GM19397 (cell line): ENCODE data around the gene FIBP.

Experiments used
- ATAC-seq: cut with Tn5 transposase; IDR thresholded peaks from one replicate; pipeline ENCODE4 v1.9.1; 2021; ENCODE audit warnings: mild to moderate bottlenecking, moderate library complexity; ENCODE audit not compliant: unreplicated experiment

The FIBP gene

GRCh38 chr11:65860278-65861164, 27.8 kb downstream of the FIBP start, which contains the start of gene MUS81:
Gene MUS81, plus strand, starts transcription at chr11:65860433. Its CDS starts 321 bp downstream, at chr11:65860754.
- no peak for ATAC-seq

DNA sequence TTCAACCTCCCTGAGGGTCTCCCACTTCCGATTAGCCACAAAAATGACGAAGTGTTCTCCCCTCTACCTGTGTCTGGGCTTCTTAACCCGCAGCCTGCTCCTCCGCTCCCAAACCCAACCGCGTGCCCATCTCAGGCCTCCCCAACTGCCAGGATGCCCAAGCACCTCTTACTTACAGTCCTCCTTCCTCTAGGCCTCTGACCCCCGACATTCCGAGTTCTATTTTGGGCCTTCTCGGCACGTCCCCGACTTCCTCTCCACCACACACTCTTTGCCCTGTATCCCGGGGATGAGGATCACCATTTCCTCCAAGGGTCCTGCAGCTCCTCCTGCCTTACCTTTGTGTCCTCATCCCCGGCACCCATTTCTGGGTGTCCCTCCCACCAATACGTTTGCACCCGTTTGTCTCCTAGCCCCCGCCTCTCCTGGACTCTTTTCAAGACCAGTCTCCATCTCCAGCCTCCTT, 28.4 kb downstream of the FIBP start:
- no peak for ATAC-seq

- peak; percentile 46 for ATAC-seq
Measured at GRCh38 chr11:65859095-65859811, 29.0 kb downstream of the FIBP start.

GRCh38 chr11:65858681-65859087, 29.6 kb downstream of the FIBP start:
- no peak for ATAC-seq

- ATAC-seq = peak; percentile 42
Measured at GRCh38 chr11:65857853-65858680, 30.2 kb downstream of the FIBP start, which contains the start of gene CFL1. Gene CFL1, minus strand, starts transcription at chr11:65858180. Its CDS starts 81 bp downstream, at chr11:65858099.

DNA sequence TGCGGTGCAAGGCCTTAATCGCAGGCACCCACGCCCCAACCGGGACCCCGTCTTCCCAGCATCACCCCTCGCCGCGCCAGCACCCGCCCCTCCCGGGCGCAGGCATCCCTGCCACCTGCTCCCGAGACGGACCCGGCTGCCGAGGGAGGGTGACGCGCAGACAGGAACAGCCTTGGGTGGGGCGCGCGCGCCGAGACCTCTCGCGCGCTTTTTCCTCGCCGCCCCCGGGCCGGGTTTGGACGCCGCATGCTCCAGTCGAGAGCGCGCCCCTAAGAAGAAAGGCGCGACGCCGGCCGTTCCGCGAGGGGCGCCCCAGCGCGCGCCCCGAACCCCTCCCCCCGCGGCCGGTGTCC, 30.8 kb downstream of the FIBP start:
- ATAC-seq = peak; percentile 2

GRCh38 chr11:65856689-65857499, 31.4 kb downstream of the FIBP start:
- ATAC-seq = peak; percentile 34

- no peak for ATAC-seq
Measured at GRCh38 chr11:65855927-65856363, 32.3 kb downstream of the FIBP start.

- ATAC-seq = no peak
Measured at GRCh38 chr11:65854852-65855837, 33.1 kb downstream of the FIBP start.

DNA sequence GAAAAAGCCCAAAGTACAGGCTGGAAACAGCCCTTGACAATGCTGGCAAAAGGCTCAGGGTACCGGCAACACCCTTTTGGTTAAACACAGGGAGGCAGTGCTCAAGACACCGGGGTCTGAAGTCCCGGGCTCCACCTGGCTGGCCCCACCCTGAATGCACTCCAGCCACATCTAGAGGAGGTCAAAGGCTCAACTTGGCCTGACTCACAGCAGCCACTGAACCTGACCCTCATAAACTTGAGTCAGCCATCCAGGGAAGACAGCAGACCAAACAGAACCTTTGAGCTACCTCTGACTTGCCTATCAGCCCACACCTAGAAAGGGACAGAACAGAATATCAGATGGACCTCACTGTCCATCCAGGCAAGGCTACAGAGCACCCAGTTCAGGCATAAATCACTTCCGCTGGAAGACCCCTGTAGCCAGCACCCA, 34.1 kb downstream of the FIBP start:
- no peak for ATAC-seq

- no peak for ATAC-seq
Measured at GRCh38 chr11:65853246-65853979, 34.9 kb downstream of the FIBP start.

GRCh38 chr11:65852508-65853245, 35.6 kb downstream of the FIBP start:
- ATAC-seq = no peak

DNA sequence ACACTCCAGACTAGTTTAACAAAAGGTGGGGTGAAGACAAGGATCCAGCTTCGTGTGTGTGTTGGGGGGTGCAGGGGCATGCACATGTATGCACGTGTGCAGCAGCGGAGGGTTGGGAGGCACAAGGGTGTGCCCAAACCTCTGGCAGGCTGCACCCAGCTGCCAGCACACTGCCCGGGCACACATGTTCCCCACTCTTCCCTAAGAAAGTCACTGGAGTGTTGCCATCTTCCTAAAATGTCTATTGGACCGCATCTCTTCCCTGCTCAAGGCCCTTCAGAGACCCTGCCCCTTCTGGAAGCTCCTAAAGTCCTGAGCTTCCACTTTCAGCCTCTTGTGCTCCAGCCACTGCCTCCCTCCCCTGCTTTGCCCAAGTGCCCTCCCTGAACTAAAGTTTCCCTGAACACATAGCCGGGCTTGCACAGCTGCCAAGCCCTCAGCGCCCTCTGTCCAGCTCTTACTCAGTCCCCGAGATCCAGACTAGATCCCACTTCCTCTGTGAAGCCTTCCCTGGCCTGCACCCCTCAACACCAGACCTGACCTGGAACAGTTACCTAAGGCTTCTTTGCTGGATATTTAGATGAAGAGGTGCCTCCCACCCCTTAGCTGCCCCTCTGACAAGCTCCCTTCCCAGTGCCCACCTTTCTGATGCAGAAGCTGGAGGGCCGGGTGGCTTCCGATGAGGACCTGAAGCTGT, 36.3 kb downstream of the FIBP start:
- ATAC-seq = no peak

GRCh38 chr11:65851083-65851579, 37.1 kb downstream of the FIBP start:
- ATAC-seq = no peak

GRCh38 chr11:65850217-65851082, 37.8 kb downstream of the FIBP start:
- no peak for ATAC-seq

DNA sequence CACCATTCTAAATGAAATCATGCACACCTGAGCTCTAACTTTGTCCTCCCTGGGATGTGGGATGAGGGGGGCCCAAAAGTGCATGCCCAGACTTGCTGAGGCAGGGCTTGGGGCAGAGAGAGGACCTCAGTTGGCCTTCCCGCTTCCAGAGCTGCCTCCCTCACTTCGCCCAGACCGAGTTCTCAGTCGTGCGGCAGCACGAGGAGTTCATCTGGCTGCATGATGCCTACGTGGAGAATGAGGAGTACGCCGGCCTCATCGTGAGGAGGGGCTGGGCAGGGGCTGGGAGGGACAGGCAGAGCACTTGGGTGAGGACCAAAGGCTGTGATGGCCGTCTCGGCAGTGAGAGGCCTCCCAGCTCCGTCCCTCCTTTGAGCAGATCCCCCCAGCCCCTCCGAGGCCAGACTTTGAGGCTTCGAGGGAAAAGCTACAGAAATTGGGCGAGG, 38.5 kb downstream of the FIBP start:
- no peak for ATAC-seq
